Suprapubic skin (tissue), 3 donors: ENCODE measurements around the gene STIM2.

ENCODE experiments used
- CTCF ChIP-seq, 2 donors: fragments of 200-600 bp in 1 of 2; fragments of 450-650 bp in 1 of 2; sonication (generic) in 1 of 2; IDR thresholded peaks; one replicate each; pipeline ENCODE4 v1.5.1; 2016 to 2019; ENCODE audit warnings: antibody characterized with exemption in 2 of 2, mild to moderate bottlenecking in 1 of 2, moderate library complexity in 1 of 2
- POLR2AphosphoS5 ChIP-seq, 3 donors: sonication (generic); formaldehyde crosslinking; IDR thresholded peaks; one replicate each; pipeline ENCODE4 v1.6.1; 2017; ENCODE audit warnings: antibody characterized with exemption in 3 of 3

DNA sequence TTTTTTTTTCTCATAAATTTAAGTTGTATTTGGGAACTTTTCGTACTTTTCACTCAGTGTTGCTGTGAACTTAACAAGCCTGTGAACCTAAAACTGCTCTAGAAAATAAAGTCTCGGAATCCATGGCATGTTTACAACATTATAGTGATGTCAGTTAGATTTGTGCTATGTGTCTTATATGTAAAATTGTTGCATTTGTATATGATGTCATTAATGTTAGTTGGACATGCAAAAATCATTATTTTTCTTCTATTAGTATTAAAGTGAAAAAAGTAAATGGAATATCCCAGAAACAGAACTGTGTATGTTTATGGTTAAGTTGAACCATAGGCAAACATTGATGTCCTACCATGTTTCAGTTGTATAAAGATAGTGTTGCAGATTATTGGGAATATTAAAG lies 85.2 kb downstream of the STIM2 start:
- TF ChIP-seq CTCF (IDR thresholded peaks at IDR 0.05) (no peak), POLR2AphosphoS5 (IDR thresholded peaks at IDR 0.05) (no peak)
